Keratinocyte (primary cell): ENCODE measurements around the gene MRGPRF. TPM values are rescaled to one million over a fixed set of nuclear protein-coding genes. Genes with fewer than 3 reads are reported as not detected.

Source experiments
- DNase-seq: peaks from one replicate; pipeline ENCODE4 v3.0.0-alpha.2; 2011; ENCODE audit warnings: low read depth, missing footprints, low spot score
- FAIRE-seq: peaks from 2 replicates; lab custom pipeline; 2011; peaks lifted over from hg19 to GRCh38; lab: Jason Lieb, UNC
- H2AFZ ChIP-seq: 2 replicates; pipeline ENCODE4 v1.6.0; 2012; ENCODE audit warnings: low read length, control low read depth, inconsistent platforms; ENCODE audit not compliant: control insufficient read depth
- H3K27ac ChIP-seq: 2 replicates; pipeline ENCODE4 v1.5.1; 2011; ENCODE audit warnings: low read length; ENCODE audit not compliant: control insufficient read depth, insufficient read depth
- H3K27me3 ChIP-seq: 3 replicates; pipeline ENCODE4 v1.6.0; 2011; ENCODE audit warnings: low read length; ENCODE audit not compliant: control insufficient read depth, insufficient read depth; ENCODE audit errors: extremely low read depth
- H3K36me3 ChIP-seq, 2 experiments: 2 replicates in 1 of 2; 3 replicates in 1 of 2; pipeline ENCODE4 v1.5.1; 2011; ENCODE audit warnings: low read length in 2 of 2, mild to moderate bottlenecking in 1 of 2; ENCODE audit not compliant: control insufficient read depth in 2 of 2, insufficient read depth in 2 of 2; ENCODE audit errors: extremely low read depth in 1 of 2
- H3K4me1 ChIP-seq: 3 replicates; pipeline ENCODE4 v1.5.1; 2011; ENCODE audit warnings: low read length; ENCODE audit not compliant: control insufficient read depth, insufficient read depth; ENCODE audit errors: extremely low read depth
- H3K4me2 ChIP-seq: 3 replicates; pipeline ENCODE4 v1.6.0; 2011; ENCODE audit warnings: low read depth, low read length; ENCODE audit not compliant: control insufficient read depth, insufficient read depth; ENCODE audit errors: extremely low read depth
- H3K4me3 ChIP-seq, 3 experiments: fragments of 200-600 bp in 1 of 3; sonication (generic) in 1 of 3; 2 replicates in 2 of 3; 3 replicates in 1 of 3; pipeline ENCODE4 v1.5.1; 2011 to 2016; ENCODE audit warnings: low read length in 3 of 3, mild to moderate bottlenecking in 3 of 3, control low read depth in 2 of 3, inconsistent platforms in 1 of 3, low read depth in 1 of 3, mixed read lengths in 1 of 3, mixed run types in 1 of 3, moderate library complexity in 1 of 3; ENCODE audit not compliant: control insufficient read depth in 2 of 3, insufficient read depth in 2 of 3; ENCODE audit errors: extremely low read depth in 1 of 3
- H3K79me2 ChIP-seq: 2 replicates; pipeline ENCODE4 v1.6.0; 2012; ENCODE audit warnings: low read length; ENCODE audit not compliant: control insufficient read depth, insufficient read depth
- H3K9ac ChIP-seq: 3 replicates; pipeline ENCODE4 v1.6.0; 2011; ENCODE audit warnings: low read length; ENCODE audit not compliant: control insufficient read depth, insufficient read depth; ENCODE audit errors: extremely low read depth
- H3K9me1 ChIP-seq: 3 replicates; pipeline ENCODE4 v1.6.0; 2011; ENCODE audit warnings: low read length; ENCODE audit not compliant: control insufficient read depth, insufficient read depth; ENCODE audit errors: extremely low read depth
- H3K9me3 ChIP-seq: 2 replicates; pipeline ENCODE4 v1.5.1; 2012; ENCODE audit warnings: low read depth, low read length; ENCODE audit not compliant: control insufficient read depth
- H4K20me1 ChIP-seq: 3 replicates; pipeline ENCODE4 v1.6.0; 2011; ENCODE audit warnings: low read length; ENCODE audit not compliant: control insufficient read depth, insufficient read depth; ENCODE audit errors: extremely low read depth
- CTCF ChIP-seq, 3 experiments: IDR thresholded peaks in 1 of 3; conservative IDR thresholded peaks in 1 of 3; optimal IDR thresholded peaks in 1 of 3; 2 replicates in 2 of 3; 3 replicates in 1 of 3; pipeline versions ENCODE3 to v1.5.1; 2011; ENCODE audit warnings: low read length in 3 of 3, mild to moderate bottlenecking in 3 of 3, moderate library complexity in 2 of 3, control low read depth in 1 of 3, inconsistent platforms in 1 of 3; ENCODE audit not compliant: insufficient read depth in 2 of 3; ENCODE audit errors: extremely low read depth in 1 of 3
- EZH2 ChIP-seq: IDR thresholded peaks from one replicate; pipeline ENCODE4 v1.6.1; 2012; ENCODE audit warnings: inconsistent platforms, mild to moderate bottlenecking, low read length, moderate library complexity
- dilution Hi-C: fragments of 300-500 bp; cut with MboI; formaldehyde crosslinking; loops from one replicate; pipeline ENCODE4 v1.7.0; 2020; ENCODE audit warnings: low sequenced_read_pairs; ENCODE audit not compliant: extremely low pct_ligation_motif_present
- polyA plus RNA-seq, 5 experiments: library from polyadenylated mRNA; depleted of rRNA in 3 of 5; stranded (reverse) in 3 of 5; stranded (forward) in 1 of 5; unstranded in 1 of 5; fragments of >200 nt; gene quantifications; 1 replicate in 1 of 5; 2 replicates in 3 of 5; 3 replicates in 1 of 5; pipeline versions ENCODE4 v1.2.1 to v1.2.3, GENCODE V29; 2011 to 2012; ENCODE audit warnings: missing spikeins in 2 of 5, low read depth in 1 of 5, low replicate concordance in 1 of 5

Gene MRGPRF
- polyA plus RNA-seq, 1 donor (not counting 4 experiments of a cell fraction or from before 2014, with no cell fraction given), result not detected

GRCh38 chr11:68970921-68971636, 42.0 kb downstream of the MRGPRF start:
- TF ChIP-seq CTCF (optimal IDR thresholded peaks at IDR 0.05 in 1 of 3, IDR thresholded peaks at IDR 0.05 in 1 of 3, conservative IDR thresholded peaks at IDR 0.05 in 1 of 3; ENCODE audit: extremely low read depth in 1 of 3, insufficient read depth in 2 of 3, low read length in 3 of 3) (no peak), EZH2 (no peak)
- H3K27ac ChIP-seq, result no peak overlapping the region
- no peaks in the 10 kb centered on the region for H4K20me1 ChIP-seq
- FAIRE-seq, result no peak
- peaks cover 5% of the 10 kb centered on the region for H3K27me3 ChIP-seq
- DNase-seq, result no peak
- H3K9me3 ChIP-seq, result no peaks in the 10 kb centered on the region
- H3K36me3 ChIP-seq, result no peaks in the 10 kb centered on the region
- H3K9ac ChIP-seq, result no peak overlapping the region
- H3K4me2 ChIP-seq, result no peak overlapping the region
- no peaks in the 10 kb centered on the region for H3K4me1 ChIP-seq
- H2AFZ ChIP-seq, result no peak overlapping the region
- dilution Hi-C loops, result no loop called here
- no peaks in the 10 kb centered on the region for H3K79me2 ChIP-seq
- no peak overlapping the region for H3K4me3 ChIP-seq
- no peaks in the 10 kb centered on the region for H3K9me1 ChIP-seq

- no peak for TF ChIP-seq EZH2
- TF ChIP-seq CTCF (optimal IDR thresholded peaks at IDR 0.05 in 1 of 3, IDR thresholded peaks at IDR 0.05 in 1 of 3, conservative IDR thresholded peaks at IDR 0.05 in 1 of 3; ENCODE audit: extremely low read depth in 1 of 3, insufficient read depth in 2 of 3, low read length in 3 of 3), result no peak
- Histone ChIP-seq H4K20me1 (no peaks in the 10 kb centered on the region), H3K79me2 (no peaks in the 10 kb centered on the region), H3K36me3 (no peaks in the 10 kb centered on the region), H2AFZ (no peak overlapping the region), H3K4me3 (no peak overlapping the region), H3K9me3 (no peaks in the 10 kb centered on the region), H3K4me1 (no peaks in the 10 kb centered on the region), H3K27me3 (peaks cover 9% of the 10 kb centered on the region), H3K27ac (no peak overlapping the region), H3K4me2 (no peak overlapping the region), H3K9me1 (no peaks in the 10 kb centered on the region), H3K9ac (no peak overlapping the region)
- DNase-seq, result no peak
- dilution Hi-C loops, result no loop called here
- FAIRE-seq, result no peak
These were observed 43.7 kb downstream of the MRGPRF start for GRCh38 chr11:68969386-68969785.
